GM19395 (cell line): ENCODE measurements around the gene PDZD2.
"Not testable (repeated sequence)": the region's sequence is repeated elsewhere in the genome, so short reads cannot be mapped to it uniquely, and the experiment has no call there.

Source experiments
- ATAC-seq: cut with Tn5 transposase; IDR thresholded peaks from one replicate; pipeline ENCODE4 v1.9.1; 2021; ENCODE audit warnings: mild to moderate bottlenecking, moderate library complexity; ENCODE audit not compliant: unreplicated experiment

The PDZD2 gene

GRCh38 chr5:31638748-31639418 lies at the start of gene PDZD2:
Gene PDZD2 (plus strand): TSS chr5:31639131.
- peak; percentile 88 for ATAC-seq

- no peak for ATAC-seq
Measured at GRCh38 chr5:31593665-31594064, 45.3 kb upstream of the PDZD2 start.

- ATAC-seq: no peak
Measured at GRCh38 chr5:31596354-31596753, 42.6 kb upstream of the PDZD2 start.

- ATAC-seq: no peak
Measured at GRCh38 chr5:31598640-31599611, 40.0 kb upstream of the PDZD2 start.

GRCh38 chr5:31602305-31602704 lies 36.6 kb upstream of the PDZD2 start:
- ATAC-seq: not testable (repeated sequence)

GRCh38 chr5:31604240-31604639 lies 34.7 kb upstream of the PDZD2 start:
- ATAC-seq: no peak

GRCh38 chr5:31604644-31605043 lies 34.3 kb upstream of the PDZD2 start:
- ATAC-seq: no peak

- ATAC-seq: no peak
Measured at GRCh38 chr5:31605920-31606319, 33.0 kb upstream of the PDZD2 start.

- no peak for ATAC-seq
Measured at GRCh38 chr5:31607546-31607945, 31.4 kb upstream of the PDZD2 start.

GRCh38 chr5:31611002-31611401 lies 27.9 kb upstream of the PDZD2 start:
- ATAC-seq: no peak

GRCh38 chr5:31613651-31614050 lies 25.3 kb upstream of the PDZD2 start:
- ATAC-seq: no peak

- no peak for ATAC-seq
Measured at GRCh38 chr5:31614151-31615020, 24.5 kb upstream of the PDZD2 start.

- ATAC-seq: no peak
Measured at GRCh38 chr5:31617867-31618266, 21.1 kb upstream of the PDZD2 start.

GRCh38 chr5:31620026-31620425 lies 18.9 kb upstream of the PDZD2 start:
- no peak for ATAC-seq

GRCh38 chr5:31623249-31623648 lies 15.7 kb upstream of the PDZD2 start:
- ATAC-seq: no peak

- no peak for ATAC-seq
Measured at GRCh38 chr5:31625394-31625793, 13.5 kb upstream of the PDZD2 start.

GRCh38 chr5:31626156-31626555 lies 12.8 kb upstream of the PDZD2 start:
- ATAC-seq: no peak

GRCh38 chr5:31626604-31627234 lies 12.2 kb upstream of the PDZD2 start:
- ATAC-seq: no peak

- no peak for ATAC-seq
Measured at GRCh38 chr5:31630931-31631330, 8.0 kb upstream of the PDZD2 start.

- ATAC-seq: no peak
Measured at GRCh38 chr5:31632460-31632859, 6.5 kb upstream of the PDZD2 start.

- no peak for ATAC-seq
Measured at GRCh38 chr5:31635446-31635845, 3.5 kb upstream of the PDZD2 start.
